Gastroesophageal sphincter (tissue), 4 donors: ENCODE measurements around the gene CCDC54. TPM values are rescaled to one million over a fixed set of nuclear protein-coding genes. Genes with fewer than 3 reads are reported as not detected.

Experiments used
- ATAC-seq: fragments of 150-250 bp; one replicate; pipeline ENCODE4 v1.9.1; 2016; ENCODE audit warnings: mild to moderate bottlenecking, moderate library complexity
- H3K27ac ChIP-seq, 4 donors: fragments of 200-600 bp; sonication (generic) in 3 of 4; 1 replicate in 3 of 4; 2 replicates in 1 of 4; pipeline ENCODE4 v1.5.1; 2016 to 2019
- H3K27me3 ChIP-seq: fragments of 200-600 bp; sonication (generic); one replicate; pipeline ENCODE4 v1.5.1; 2019
- H3K36me3 ChIP-seq, 2 donors: fragments of 200-600 bp; sonication (generic); one replicate each; pipeline ENCODE4 v1.5.1; 2019; ENCODE audit warnings: control low read depth in 1 of 2
- H3K4me1 ChIP-seq, 3 donors: fragments of 200-600 bp; sonication (generic); 1 replicate in 2 of 3; 2 replicates in 1 of 3; pipeline ENCODE4 v1.5.1; 2016 to 2019; ENCODE audit warnings: control low read depth in 2 of 3
- H3K4me3 ChIP-seq, 2 donors: fragments of 200-600 bp; sonication (generic); one replicate each; pipeline ENCODE4 v1.5.1; 2019; ENCODE audit warnings: mild to moderate bottlenecking in 1 of 2, moderate library complexity in 1 of 2
- H3K9me3 ChIP-seq, 3 donors: fragments of 200-600 bp; sonication (generic); one replicate each; pipeline ENCODE4 v1.5.1; 2017 to 2019; ENCODE audit warnings: control low read depth in 2 of 3
- CTCF ChIP-seq, 4 experiments: fragments of 200-600 bp in 2 of 4; fragments of 450-650 bp in 2 of 4; sonication (generic) in 1 of 4; IDR thresholded peaks; one replicate each; pipeline ENCODE4 v1.5.1; 2017 to 2019; ENCODE audit warnings: antibody characterized with exemption in 4 of 4, mild to moderate bottlenecking in 2 of 4, moderate library complexity in 2 of 4
- EP300 ChIP-seq: sonication (generic); formaldehyde crosslinking; IDR thresholded peaks from one replicate; pipeline ENCODE4 v1.6.1; 2017; ENCODE audit warnings: antibody characterized with exemption, mild to moderate bottlenecking
- POLR2A ChIP-seq, 2 donors: fragments of 450-650 bp; IDR thresholded peaks; one replicate each; pipeline ENCODE4 v1.6.1; 2017; ENCODE audit warnings: antibody characterized with exemption in 2 of 2, mild to moderate bottlenecking in 2 of 2, moderate library complexity in 1 of 2
- POLR2AphosphoS5 ChIP-seq: sonication (generic); formaldehyde crosslinking; IDR thresholded peaks from one replicate; pipeline ENCODE4 v1.6.1; 2017; ENCODE audit warnings: antibody characterized with exemption
- WGBS, 2 donors: methylation state at CpG; one replicate each; pipeline ENCODE4 v1.1.5; 2018; ENCODE audit warnings: low coverage in 1 of 2; 5-methylcytosine and 5-hydroxymethylcytosine counted together
- total RNA-seq, 4 donors: library from RNA; depleted of rRNA; stranded (reverse); fragments of >200 nt; gene quantifications; one replicate each; pipeline ENCODE4 v1.1.0, GENCODE V29; 2016

CCDC54 gene
- total RNA-seq, 4 donors from 2014 or later: not detected

GRCh38 chr3:107384428-107384827 is 7.2 kb downstream of the CCDC54 start:
- 86 to 95% methylated on average over 2 of the region's 2 CpGs for WGBS, 2 donors
- Histone ChIP-seq H3K27ac (no peak overlapping the region), H3K9me3 (no peaks in the 10 kb centered on the region), H3K4me3 (no peak overlapping the region), H3K36me3 (no peaks in the 10 kb centered on the region), H3K4me1 (peaks cover 0 to 7% (median 0%) of the 10 kb centered on the region in 3 donors), H3K27me3 (no peaks in the 10 kb centered on the region)
- ATAC-seq: no peak
- TF ChIP-seq EP300 (no peak), POLR2AphosphoS5 (no peak), POLR2A (IDR thresholded peaks at IDR 0.05) (no peak), CTCF (IDR thresholded peaks at IDR 0.05) (no peak)

- WGBS, 2 donors: 71 to 78% methylated on average over 1 to 2 of the region's 2 CpGs
- ATAC-seq: no peak
Measured at GRCh38 chr3:107384907-107385306, 7.7 kb downstream of the CCDC54 start.

GRCh38 chr3:107387555-107387954 is 10.3 kb downstream of the CCDC54 start:
- no peaks in the 10 kb centered on the region for H3K27me3 ChIP-seq
- peaks cover 0 to 5% (median 0%) of the 10 kb centered on the region in 3 donors for H3K4me1 ChIP-seq
- H3K36me3 ChIP-seq: no peaks in the 10 kb centered on the region
- no peak for ATAC-seq
- H3K27ac ChIP-seq: no peak overlapping the region
- no peak overlapping the region for H3K4me3 ChIP-seq
- TF ChIP-seq POLR2A (IDR thresholded peaks at IDR 0.05) (no peak), POLR2AphosphoS5 (no peak), CTCF (IDR thresholded peaks at IDR 0.05) (no peak), EP300 (no peak)
- WGBS, 2 donors: 70 to 81% methylated on average over 3 of the region's 3 CpGs
- no peaks in the 10 kb centered on the region for H3K9me3 ChIP-seq

More at GRCh38 chr3:107384907-107385306, 7.7 kb downstream of the CCDC54 start:
- Histone ChIP-seq H3K4me1 (peaks cover 0 to 7% (median 0%) of the 10 kb centered on the region in 3 donors), H3K4me3 (no peak overlapping the region), H3K27me3 (no peaks in the 10 kb centered on the region), H3K9me3 (no peaks in the 10 kb centered on the region), H3K36me3 (no peaks in the 10 kb centered on the region), H3K27ac (no peak overlapping the region)
- TF ChIP-seq POLR2AphosphoS5: no peak
- no peak for TF ChIP-seq EP300
- no peak for TF ChIP-seq CTCF (IDR thresholded peaks at IDR 0.05)
- no peak for TF ChIP-seq POLR2A (IDR thresholded peaks at IDR 0.05)

- no peaks in the 10 kb centered on the region for H3K9me3 ChIP-seq
- H3K4me1 ChIP-seq: no peaks in the 10 kb centered on the region
- no peak for ATAC-seq
- H3K4me3 ChIP-seq: no peak overlapping the region
- no peak overlapping the region for H3K27ac ChIP-seq
- H3K27me3 ChIP-seq: no peaks in the 10 kb centered on the region
- H3K36me3 ChIP-seq: no peaks in the 10 kb centered on the region
- TF ChIP-seq EP300 (no peak), POLR2AphosphoS5 (no peak), CTCF (IDR thresholded peaks at IDR 0.05) (no peak), POLR2A (IDR thresholded peaks at IDR 0.05) (no peak)
- WGBS, 2 donors: 67 to 71% methylated on average over 3 of the region's 3 CpGs
Measured at GRCh38 chr3:107392549-107393165, 15.4 kb downstream of the CCDC54 start.

GRCh38 chr3:107394502-107394901 is 17.3 kb downstream of the CCDC54 start:
- TF ChIP-seq POLR2A (IDR thresholded peaks at IDR 0.05): no peak
- TF ChIP-seq CTCF (IDR thresholded peaks at IDR 0.05): no peak
- no peak for TF ChIP-seq EP300
- TF ChIP-seq POLR2AphosphoS5: no peak
- no peak overlapping the region for H3K27ac ChIP-seq

More at GRCh38 chr3:107394502-107394901, 17.3 kb downstream of the CCDC54 start:
- Histone ChIP-seq H3K4me3 (no peak overlapping the region), H3K4me1 (no peaks in the 10 kb centered on the region), H3K36me3 (no peaks in the 10 kb centered on the region), H3K9me3 (no peaks in the 10 kb centered on the region), H3K27me3 (no peaks in the 10 kb centered on the region)
- ATAC-seq: no peak
- WGBS, 2 donors: 86 to 100% methylated on average over 1 of the region's 1 CpG
